Fibroblast of skin of right biceps (primary cell): ENCODE measurements around the gene ITGAE.
"Not testable (repeated sequence)": the region's sequence is repeated elsewhere in the genome, so short reads cannot be mapped to it uniquely, and the experiment has no call there.

Source experiments
- DNase-seq: peaks from one replicate; pipeline ENCODE4 v3.0.0-alpha.2; 2013

Gene ITGAE

DNA sequence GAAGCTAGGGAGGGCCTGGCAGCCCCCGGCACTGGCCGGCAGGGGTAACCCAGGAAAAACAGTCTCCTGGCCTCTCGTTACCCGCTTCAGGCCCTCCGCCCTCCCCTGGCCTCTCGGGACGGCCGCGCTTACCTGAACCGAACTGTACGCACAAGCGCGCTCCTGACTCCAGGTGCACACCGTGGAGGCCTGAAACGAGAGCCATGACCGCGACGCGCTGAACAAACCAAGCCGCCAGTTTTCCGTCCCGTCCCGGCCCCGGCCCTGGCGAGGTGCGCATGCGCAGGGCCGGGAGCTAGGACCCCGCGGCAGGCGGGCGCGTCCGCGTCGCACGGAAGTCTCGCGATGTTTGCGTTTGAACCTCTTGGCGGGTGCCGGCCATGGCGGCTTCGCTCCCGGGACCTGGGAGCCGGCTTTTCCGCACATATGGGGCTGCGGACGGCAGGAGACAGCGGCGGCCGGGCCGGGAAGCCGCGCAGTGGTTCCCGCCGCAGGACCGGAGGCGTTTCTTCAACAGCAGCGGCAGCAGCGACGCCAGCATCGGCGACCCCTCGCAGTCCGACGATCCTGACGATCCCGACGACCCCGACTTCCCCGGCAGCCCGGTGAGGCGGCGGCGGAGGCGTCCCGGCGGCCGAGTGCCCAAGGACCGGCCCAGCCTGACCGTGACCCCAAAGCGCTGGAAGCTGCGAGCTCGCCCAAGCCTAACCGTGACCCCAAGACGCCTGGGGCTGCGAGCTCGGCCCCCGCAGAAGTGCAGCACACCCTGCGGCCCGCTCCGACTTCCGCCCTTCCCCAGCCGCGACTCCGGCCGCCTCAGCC, 77.2 kb downstream of the ITGAE start, which contains the start of gene HASPIN:
Gene HASPIN, plus strand, starts transcription at position 348 of the 822 bp plus-strand sequence. Its CDS starts 33 bp downstream, at position 381.
- peak; percentile 91 for DNase-seq

DNA sequence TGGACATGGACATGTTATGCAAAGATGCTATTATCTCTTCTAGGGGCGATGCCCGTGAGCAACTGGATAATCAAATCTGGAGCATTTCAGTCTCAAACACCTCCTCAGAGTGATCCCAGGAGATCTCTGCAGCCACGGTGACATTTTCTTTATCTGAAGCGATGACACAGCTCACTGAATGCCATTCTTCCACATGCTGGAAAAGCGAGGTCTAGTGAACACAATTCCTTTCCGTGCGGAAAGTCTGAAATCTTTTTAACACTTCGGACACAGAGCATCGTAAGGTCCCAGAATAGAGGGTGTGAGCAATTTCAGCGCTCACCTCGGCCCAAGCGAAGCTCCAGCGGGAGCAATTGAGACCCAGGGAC, 77.8 kb downstream of the ITGAE start:
- no peak for DNase-seq

DNA sequence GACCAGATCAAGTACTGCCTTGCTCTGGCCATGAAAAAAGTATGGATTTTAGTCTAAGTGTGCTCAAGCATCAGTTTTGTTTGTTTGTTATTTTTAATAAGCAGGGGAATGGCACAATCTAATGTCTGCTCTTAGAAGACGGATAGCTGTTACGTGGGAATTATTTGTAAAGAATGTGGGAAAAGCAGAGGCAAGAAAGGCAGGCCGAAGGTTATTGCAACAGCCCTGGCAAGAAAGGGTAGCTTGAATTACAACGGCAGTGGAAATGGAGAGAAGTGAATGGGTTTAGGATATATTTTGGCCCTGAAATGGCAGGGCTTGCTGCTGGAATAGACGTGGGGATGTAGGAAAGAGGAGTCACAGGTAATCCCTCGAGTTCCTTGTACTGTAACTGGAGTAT, 78.3 kb downstream of the ITGAE start:
- DNase-seq = peak; percentile 11

DNA sequence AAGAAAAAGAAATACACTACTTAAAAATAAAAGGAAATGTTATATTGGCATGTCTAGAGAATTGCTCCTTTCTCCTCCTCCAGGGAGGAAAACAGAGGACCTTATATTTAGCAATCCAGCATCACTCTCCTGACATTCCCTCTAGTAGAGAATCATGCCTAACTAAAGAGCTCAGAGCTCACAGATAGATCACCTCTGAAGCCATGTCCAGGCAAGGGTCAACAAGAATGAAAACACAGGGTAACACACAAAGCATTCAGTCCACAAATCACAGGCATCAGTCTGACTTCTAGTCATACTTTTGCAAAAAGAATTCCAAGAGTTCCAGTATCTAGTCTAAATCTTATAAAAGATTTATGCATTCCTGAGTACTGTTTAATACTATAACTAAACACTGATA, 81.7 kb downstream of the ITGAE start:
- no peak for DNase-seq

DNA sequence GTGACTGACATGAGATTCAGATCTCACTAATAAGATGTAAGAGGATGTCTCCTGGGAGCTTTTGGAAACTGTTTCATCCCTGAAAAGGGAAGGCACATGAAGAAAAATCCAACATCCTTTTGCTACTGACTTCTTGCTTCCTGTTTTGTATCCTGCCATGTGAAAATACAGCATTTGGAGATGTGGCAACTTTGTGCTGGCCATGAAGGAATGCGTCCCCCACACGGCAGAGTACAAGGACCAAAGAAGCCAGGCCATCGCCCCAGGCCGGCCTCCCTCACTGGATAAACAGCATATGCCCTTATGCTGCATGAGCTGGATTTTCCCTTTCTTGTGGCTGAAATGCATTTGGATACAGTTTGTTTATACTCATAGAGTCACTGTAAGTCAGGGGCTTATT, 82.8 kb downstream of the ITGAE start:
- no peak for DNase-seq

DNA sequence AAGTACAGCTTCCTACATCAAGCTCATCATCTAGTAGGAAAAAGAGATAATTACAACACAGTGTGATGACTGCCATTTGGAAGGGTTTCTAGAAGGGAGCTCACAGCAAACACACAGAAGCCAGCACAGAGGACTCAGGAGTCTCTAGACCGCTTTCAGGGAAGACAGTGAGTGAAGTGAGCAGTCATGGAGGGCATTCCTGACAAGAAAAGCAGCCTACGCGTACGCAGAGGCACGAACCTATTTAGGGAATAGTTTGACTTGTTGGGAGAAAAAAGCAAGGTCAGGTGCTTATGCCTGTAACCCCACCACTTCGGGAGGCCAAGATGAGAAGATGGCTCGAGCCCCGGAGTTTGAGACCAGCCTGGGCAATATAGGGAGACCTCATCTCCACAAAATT, 85.7 kb downstream of the ITGAE start:
- DNase-seq = no peak

DNA sequence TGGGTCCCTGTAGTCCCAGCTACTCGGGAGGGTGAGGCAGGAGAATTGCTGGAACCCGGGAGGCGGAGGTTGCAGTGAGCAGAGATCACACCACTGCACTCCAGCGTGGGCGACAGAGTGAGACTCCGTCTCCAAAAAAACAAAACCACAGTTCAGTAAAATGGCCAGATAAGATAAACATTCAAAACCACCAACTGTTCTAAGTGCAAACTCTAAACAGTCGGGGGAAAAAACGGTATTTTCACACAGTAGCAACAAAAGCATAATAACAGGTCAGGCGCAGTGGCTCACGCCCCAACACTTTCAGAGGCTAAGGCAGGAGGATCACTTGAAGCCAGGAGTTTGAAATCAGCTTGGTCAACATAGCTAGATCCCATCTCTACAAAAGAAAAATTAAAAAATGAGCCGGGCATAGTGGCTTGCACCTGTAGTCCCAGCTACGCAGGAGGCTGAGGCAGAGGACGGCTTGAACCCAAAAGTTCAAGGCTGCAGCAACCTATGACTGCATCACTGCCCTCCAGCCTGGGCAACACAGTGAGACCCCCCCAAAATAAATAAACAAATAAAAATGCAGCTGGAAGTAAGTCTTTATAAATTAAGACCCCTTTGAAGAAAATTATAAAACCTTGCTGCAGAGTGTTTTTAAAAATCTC, 88.1 kb downstream of the ITGAE start:
- no peak for DNase-seq

DNA sequence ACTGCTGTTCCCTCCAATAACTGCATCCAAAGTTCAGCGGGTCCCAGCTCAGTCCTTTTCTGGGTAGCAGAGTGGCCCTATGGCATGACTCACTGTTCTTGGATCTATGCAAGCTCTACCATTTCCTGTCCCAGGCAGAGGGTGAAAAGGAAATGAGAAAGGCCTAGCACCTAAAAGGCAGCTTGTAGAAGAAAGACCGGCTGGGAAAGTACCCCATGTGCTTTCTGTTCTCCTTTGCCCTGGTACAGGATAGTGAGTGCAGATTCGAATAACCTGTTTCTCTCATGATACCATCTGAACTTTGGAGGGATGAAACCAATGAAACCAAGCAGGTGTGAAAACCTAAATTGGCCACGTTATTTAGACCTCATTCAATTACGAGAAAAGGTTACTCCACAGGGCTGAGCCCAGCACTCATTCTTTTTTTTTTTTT, 90.0 kb downstream of the ITGAE start:
- DNase-seq = peak; percentile 49

DNA sequence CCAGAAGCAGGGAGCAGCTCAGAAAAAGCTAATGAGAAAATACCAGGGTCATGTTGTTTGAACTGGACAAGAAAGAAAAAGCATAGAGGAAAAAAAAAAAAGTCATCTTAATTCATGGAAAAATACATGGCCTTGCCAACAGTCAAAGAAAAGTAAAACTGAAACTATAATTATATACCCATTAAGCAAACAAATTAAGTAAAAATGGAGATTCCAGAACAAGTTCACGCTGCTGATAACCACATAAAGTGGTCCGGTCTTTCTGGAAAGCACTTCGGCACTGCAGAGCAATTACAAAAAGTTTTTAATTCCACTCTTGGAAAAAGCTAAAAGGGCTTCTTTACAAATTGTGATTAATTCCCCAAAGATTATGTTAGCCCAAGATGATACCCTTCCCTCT, 92.6 kb downstream of the ITGAE start:
- DNase-seq = no peak

DNA sequence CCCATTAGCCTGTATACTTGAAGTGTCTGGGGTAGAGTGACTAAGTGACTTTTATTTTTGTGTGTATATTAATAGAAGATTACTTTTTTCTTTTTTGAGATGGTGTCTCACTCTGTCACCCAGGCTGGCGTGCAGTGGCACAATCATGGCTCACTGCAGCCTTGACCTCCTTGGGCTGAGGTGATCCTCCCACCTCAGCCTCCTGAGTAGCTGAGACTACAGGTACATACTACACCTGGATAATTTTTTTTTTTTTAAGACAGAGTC, 95.3 kb downstream of the ITGAE start:
- DNase-seq = not testable (repeated sequence)

DNA sequence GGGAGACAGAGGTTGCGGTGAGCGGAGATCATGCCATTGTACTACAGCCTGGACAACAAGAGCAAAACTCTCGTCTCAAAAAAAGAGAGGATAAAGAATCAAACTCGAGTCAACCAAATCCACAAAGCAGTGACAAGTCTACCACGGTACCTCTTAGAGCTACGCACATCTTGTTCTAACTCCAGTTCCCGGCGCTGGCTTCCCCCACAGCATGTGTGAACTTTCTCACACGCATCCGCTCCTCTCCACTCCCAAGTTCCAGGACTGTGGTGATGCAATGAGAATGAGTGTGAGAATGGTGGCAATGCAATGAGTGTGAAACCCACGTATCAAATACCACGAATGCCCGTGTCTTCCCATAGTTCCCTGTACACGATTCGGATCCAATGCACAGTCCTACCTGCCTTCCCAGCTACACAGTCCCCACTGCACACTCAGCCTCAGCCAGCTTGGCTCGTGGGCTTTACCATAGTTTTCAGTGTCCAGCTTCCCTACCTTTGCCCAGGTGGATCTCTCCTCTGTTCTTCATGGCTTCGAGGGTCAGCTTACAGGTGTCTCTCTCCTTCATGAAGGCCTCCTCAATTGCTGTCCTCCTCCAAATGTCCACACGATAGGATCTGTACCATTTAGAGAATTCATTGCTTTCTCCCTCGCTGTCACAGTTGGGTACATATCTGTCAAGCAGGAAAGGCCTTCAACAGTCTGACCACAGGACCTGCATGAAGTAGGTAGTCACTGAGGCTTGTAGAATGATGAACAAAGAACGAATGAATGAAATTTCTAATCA, 95.9 kb downstream of the ITGAE start:
- DNase-seq = no peak

DNA sequence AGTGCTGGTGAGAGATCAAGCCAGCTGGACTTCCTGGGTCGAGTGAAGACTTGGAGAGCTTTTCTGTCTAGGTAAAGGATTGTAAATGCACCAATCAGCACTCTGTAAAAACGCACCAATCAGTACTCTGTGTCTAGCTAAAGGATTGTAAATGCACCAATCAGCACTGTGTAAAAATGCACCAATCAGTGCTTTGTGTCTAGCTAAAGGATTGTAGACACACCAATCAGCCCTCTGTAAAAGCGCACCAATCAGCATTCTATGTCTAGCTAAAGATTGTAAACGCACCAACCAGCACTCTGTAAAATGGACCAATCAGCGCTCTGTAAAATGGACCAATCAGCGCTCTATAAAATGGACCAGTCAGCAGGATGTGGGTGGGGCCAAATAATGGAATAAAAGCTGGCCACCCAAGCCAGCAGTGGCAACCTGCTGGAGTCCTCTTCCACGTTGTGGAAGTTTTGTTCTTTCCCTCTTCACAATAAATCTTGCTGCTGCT, 98.9 kb downstream of the ITGAE start:
- not testable (repeated sequence) for DNase-seq

DNA sequence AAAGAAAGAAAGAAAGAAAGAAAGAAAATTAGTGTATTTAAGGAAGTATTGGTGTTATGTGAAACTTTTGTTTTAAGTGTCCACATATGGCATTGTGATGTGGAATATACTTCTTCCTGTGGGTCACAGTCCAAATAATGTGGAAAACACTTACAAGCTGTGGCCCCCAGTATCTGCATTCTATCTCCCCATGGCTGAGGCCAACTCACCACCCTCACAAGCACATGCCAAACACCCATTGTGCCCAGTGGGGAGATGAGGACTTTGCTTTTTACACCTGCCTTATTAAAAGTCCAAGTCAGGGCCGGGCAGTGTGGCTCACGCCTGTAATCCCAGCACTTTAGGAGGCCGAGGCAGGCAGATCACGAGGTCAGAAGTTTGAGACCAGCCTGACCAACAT, 101.0 kb downstream of the ITGAE start:
- DNase-seq = no peak

DNA sequence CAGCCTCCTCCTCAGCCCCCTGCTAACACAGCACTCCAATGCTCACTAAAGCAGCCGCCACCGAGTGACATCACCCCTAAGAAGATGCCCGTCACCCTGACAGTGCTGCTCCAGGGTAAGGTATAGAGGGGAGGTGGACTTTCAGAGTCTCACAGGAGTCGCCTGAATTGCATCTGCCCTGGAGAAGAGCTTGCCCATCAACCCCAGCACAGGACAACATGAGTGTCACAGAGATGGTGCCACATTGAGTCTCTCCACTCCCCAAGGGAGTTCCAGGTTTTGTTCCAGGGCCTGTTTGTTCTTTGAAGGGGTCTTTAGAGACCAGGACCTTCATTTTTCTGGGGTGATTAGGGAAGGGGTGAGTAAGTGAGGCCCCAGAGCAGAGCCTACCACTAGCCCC, 102.8 kb downstream of the ITGAE start:
- no peak for DNase-seq

DNA sequence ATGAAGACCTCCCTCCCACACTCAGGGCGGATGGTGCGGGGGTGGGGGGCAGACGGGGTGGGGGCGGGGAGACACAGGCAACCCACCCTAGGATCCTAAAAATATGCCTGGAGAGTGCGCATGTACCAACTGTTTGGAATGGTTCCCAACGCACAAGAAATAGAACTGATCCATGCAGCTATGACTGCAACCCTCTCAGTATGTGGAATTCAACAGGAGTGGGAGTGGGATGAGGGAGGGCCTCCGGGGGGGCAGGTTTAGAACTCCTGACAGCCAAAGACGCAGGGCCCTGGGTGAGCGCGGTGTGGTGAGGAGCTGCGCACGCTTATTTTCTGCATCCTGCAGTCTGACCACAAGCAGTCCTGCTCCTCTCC, 103.9 kb downstream of the ITGAE start:
- no peak for DNase-seq

DNA sequence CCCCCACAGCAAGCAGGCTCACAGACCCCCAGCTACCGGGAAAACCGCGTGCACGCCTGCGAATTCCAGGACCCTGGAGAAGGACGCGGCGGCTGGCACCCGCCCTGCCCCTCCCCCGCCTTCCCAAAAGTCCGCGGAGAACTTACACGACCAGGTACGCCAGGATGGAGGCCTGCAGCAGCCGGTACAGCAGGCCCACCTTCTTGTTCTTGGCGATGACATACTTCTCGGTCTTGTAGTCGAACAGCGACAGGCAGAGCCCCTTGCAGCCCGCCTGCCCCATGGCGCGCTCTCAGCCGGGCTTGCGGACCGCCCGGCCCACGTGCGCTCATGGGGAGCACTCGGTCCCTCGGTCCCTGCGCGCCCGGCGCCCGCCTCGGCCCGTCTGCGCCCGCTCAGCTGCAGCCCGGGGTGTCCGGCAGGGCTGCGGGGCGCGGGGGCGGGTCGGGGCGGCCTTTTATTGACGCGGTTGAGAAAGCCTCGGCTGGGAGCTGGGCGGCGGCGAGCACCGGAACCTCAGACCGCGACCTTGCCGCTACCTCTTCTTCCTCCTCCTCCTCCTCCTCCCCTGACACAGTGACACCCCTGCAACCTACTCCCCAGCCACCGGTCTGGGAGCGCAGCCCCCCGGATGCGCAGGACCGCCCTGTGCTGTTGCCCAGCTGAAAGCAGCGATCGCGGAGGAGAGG, 105.1 kb downstream of the ITGAE start, which contains the start of gene P2RX5:
Gene P2RX5, minus strand, starts transcription at position 433 of the 689 bp plus-strand sequence. Its CDS starts 150 bp downstream, at position 283.
- peak; percentile 8 for DNase-seq

DNA sequence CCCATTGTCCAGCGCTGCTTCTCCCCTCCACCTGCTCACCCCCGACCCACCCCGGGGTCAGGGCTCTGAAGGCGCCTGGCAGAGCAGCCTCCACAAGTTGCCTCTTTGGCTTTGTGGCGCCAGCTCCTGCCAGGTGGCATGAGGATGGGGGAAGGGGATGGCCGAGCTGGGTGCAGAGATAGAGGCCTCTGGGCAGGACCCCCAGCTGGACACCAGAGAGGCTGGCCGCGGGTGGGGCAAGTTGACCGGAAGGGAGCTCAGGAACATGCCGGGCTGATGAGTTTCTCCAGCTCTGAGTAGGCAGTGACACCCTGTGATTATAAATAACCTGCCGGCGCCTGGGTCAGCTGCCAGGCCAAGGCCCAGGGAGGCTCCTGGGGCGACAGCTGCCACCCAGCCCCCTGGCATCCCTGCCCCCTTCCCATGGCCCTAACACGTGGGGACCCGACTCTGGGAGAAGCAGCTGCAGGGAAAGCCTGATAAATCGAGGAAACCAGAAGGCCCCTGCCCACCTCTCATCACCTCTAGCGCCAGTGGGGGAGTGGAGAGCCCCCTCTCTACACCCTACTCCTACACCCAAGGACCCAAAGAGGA, 105.8 kb downstream of the ITGAE start:
- no peak for DNase-seq

DNA sequence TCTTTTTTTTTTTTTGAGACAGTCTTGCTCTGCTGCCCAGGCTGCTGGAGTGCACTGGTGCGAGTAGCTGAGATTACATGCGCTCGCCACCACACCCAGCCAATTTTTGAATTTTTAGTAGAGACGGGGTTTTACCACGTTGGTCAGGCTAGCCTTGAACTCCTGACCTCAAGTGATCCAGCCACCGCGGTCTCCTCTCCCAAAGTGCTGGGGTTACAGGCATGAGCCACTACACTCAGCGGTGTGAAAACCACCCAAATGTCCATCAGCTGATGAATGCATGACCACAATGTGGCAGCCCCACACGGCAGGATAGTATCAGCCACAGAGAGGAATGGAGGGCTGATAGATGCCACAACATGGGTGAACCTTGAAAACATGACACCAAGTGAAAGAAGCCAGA, 107.2 kb downstream of the ITGAE start:
- DNase-seq = no peak

DNA sequence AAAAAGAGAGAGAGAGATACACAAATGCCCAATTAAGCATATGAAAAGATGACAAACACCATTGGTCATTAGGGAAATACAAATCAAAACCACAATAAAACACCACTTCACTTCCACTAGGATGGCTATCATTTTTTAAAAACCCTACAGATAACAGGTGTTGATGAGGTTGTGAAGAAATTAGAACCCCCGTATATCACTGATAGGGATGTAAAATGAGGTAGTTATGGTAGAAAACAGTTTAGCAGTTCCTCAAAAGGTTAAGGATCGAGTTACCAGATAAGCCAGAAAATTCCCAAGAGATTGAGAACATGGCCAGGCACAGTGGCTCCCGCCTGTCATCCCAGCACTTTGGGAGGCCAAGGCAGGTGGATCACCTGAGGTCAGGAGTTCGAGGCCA, 107.8 kb downstream of the ITGAE start:
- DNase-seq = no peak

DNA sequence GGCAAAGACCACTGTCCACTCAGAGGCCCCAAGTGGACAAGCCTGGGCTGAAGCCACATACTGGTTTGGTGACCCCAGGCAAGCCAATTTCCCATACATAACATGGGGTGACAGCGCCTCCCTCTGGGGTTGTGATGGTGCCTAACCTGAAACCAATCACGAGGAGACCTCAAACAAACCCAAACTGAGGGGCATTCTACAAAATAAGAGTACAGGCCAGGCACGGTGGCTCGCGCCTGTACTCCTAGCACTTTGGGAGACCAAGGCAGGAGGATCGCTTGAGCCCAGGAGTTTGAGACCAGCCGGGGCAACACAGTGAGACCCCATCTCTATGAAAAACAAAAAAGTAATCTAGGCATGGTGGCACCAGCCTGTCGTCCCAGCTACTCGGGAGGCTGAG, 108.6 kb downstream of the ITGAE start:
- no peak for DNase-seq

DNA sequence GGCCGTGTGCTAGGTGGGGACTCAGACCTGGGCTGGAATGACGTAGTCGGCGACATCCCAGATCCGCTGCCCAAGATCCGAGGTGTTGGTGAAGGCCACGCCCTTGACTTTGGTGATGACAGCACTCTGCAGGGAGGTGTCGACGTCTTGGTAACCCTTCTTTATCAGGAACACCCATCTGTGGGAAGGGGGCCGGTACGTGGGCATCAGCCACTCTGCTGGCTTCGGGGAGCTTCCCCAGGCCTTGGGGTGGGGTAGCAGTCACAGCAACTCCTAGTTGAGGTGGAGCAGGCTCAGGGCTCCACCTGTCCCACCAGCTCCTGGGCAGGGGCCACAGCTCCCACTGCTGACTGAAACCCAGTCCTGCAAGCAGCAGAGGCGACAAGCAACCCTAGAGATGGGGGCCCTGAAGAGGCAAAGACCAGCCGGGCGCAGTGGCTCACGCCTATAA, 109.3 kb downstream of the ITGAE start:
- no peak for DNase-seq

DNA sequence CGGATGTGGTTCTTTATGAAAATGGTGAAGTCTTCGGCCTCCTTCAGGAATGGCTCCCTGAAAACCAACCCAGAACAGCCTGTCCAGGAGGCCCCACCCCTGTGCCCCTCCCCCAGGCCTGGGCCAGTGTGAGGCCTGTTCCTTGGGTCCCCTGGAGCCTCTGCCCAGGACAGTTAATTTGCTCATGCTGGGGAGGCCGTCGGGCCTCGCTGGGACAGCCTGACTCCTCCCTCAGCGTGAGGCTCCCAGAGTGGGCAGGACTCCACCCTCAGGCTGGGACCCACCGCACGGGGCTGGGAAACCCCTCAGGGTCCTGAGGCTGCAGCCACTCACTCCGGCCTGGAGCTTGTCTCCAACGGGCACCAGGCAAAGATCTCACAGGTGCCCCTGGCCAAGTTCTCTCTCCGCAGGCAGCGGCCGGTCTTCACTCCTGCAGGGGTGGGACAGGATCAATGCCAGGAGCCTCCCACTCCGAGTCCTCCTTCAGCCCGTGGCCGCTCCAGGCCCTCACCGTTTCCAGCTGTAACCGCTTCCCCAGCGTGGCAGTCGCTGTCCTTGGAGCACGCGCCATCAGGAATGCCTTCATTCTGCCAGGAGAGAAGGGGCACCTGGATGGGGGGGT, 110.8 kb downstream of the ITGAE start:
- no peak for DNase-seq
